Adipocyte (in vitro differentiated cells): ENCODE results near the gene CTDNEP1.
A peak's percentile ranks its signal among the peaks of the same experiment; 100 is the strongest.

Experiments
- DNase-seq: peaks from one replicate; pipeline ENCODE4 v3.0.0-alpha.2; 2015; ENCODE audit warnings: low read depth
- H3K27me3 ChIP-seq: replicated peaks from 2 replicates; pipeline ENCODE4 v1.7.0; 2013; ENCODE audit warnings: mild to moderate bottlenecking, low read length, moderate library complexity; ENCODE audit not compliant: control insufficient read depth, insufficient read depth
- H3K36me3 ChIP-seq: 2 replicates; pipeline ENCODE4 v1.7.0; 2013; ENCODE audit warnings: low read length, mild to moderate bottlenecking, moderate library complexity; ENCODE audit not compliant: control insufficient read depth, insufficient read depth, severe bottlenecking
- H3K4me1 ChIP-seq: 2 replicates; pipeline ENCODE4 v1.7.0; 2013; ENCODE audit warnings: mild to moderate bottlenecking, low read length, moderate library complexity; ENCODE audit not compliant: control insufficient read depth, insufficient read depth
- H3K4me3 ChIP-seq: 2 replicates; pipeline ENCODE4 v1.7.0; 2013; ENCODE audit warnings: mild to moderate bottlenecking, low read length, moderate library complexity
- H3K9ac ChIP-seq: 2 replicates; pipeline ENCODE4 v1.7.0; 2013; ENCODE audit warnings: mild to moderate bottlenecking, low read length, moderate library complexity
- H3K9me3 ChIP-seq: 2 replicates; pipeline ENCODE4 v1.7.0; 2013; ENCODE audit warnings: mild to moderate bottlenecking, low read length, moderate library complexity; ENCODE audit not compliant: control insufficient read depth

The CTDNEP1 gene

GRCh38 chr17:7222093-7222971 is 29.2 kb downstream of the CTDNEP1 start:
- H3K27me3 ChIP-seq: no peaks in the 10 kb centered on the region
- H3K36me3 ChIP-seq: peaks cover 56% of the 10 kb centered on the region
- DNase-seq: no peak
- peaks cover 54% of the 10 kb centered on the region for H3K4me1 ChIP-seq
- no peak overlapping the region for H3K4me3 ChIP-seq
- peak overlapping the region; percentile 98 for H3K9ac ChIP-seq
- no peaks in the 10 kb centered on the region for H3K9me3 ChIP-seq

GRCh38 chr17:7221278-7222092 is 30.0 kb downstream of the CTDNEP1 start:
- H3K9me3 ChIP-seq: no peaks in the 10 kb centered on the region
- H3K4me3 ChIP-seq: peak overlapping the region; percentile 92
- H3K9ac ChIP-seq: peak overlapping the region; percentile 98
- H3K4me1 ChIP-seq: peaks cover 58% of the 10 kb centered on the region
- no peak for DNase-seq
- no peaks in the 10 kb centered on the region for H3K27me3 ChIP-seq
- peaks cover 47% of the 10 kb centered on the region for H3K36me3 ChIP-seq

GRCh38 chr17:7220593-7221277 is 30.8 kb downstream of the CTDNEP1 start:
- peaks cover 65% of the 10 kb centered on the region for H3K4me1 ChIP-seq
- peak; percentile 68 for DNase-seq
- peaks cover 40% of the 10 kb centered on the region for H3K36me3 ChIP-seq
- H3K9me3 ChIP-seq: no peaks in the 10 kb centered on the region
- peak overlapping the region; percentile 98 for H3K9ac ChIP-seq
- H3K4me3 ChIP-seq: peak overlapping the region; percentile 92
- no peaks in the 10 kb centered on the region for H3K27me3 ChIP-seq

- peaks cover 70% of the 10 kb centered on the region for H3K4me1 ChIP-seq
- peak within 1 kb of the TSS; percentile 98 for H3K9ac ChIP-seq
- peaks cover 32% of the 10 kb centered on the region for H3K36me3 ChIP-seq
- peak; percentile 97 for DNase-seq
- H3K9me3 ChIP-seq: no peaks in the 10 kb centered on the region
- peak within 1 kb of the TSS; percentile 92 for H3K4me3 ChIP-seq
- H3K27me3 ChIP-seq: no peaks in the 10 kb centered on the region
These were observed 31.5 kb downstream of the CTDNEP1 start, which contains the start of the genes ACADVL and DLG4 for GRCh38 chr17:7219812-7220592. ACADVL (plus strand) TSS chr17:7219938; CDS start chr17:7219985, 47 bp downstream. DLG4 (minus strand) TSS chr17:7219836.

GRCh38 chr17:7219229-7219811 is 32.2 kb downstream of the CTDNEP1 start:
- Histone ChIP-seq H3K27me3 (no peaks in the 10 kb centered on the region), H3K36me3 (peaks cover 28% of the 10 kb centered on the region), H3K9ac (peak overlapping the region; percentile 98), H3K4me3 (peak overlapping the region; percentile 92), H3K9me3 (no peaks in the 10 kb centered on the region), H3K4me1 (peaks cover 71% of the 10 kb centered on the region)
- DNase-seq: no peak

- H3K4me1 ChIP-seq: peaks cover 70% of the 10 kb centered on the region
- peaks cover 22% of the 10 kb centered on the region for H3K36me3 ChIP-seq
- peak overlapping the region; percentile 98 for H3K9ac ChIP-seq
- no peak overlapping the region for H3K4me3 ChIP-seq
- DNase-seq: no peak
- no peaks in the 10 kb centered on the region for H3K9me3 ChIP-seq
- H3K27me3 ChIP-seq: no peaks in the 10 kb centered on the region
These were observed 32.8 kb downstream of the CTDNEP1 start for GRCh38 chr17:7218758-7219157.

- peaks cover 66% of the 10 kb centered on the region for H3K4me1 ChIP-seq
- peaks cover 16% of the 10 kb centered on the region for H3K36me3 ChIP-seq
- H3K4me3 ChIP-seq: peak overlapping the region; percentile 79
- H3K9me3 ChIP-seq: no peaks in the 10 kb centered on the region
- no peaks in the 10 kb centered on the region for H3K27me3 ChIP-seq
- no peak for DNase-seq
- peak overlapping the region; percentile 84 for H3K9ac ChIP-seq
These were observed 33.4 kb downstream of the CTDNEP1 start for GRCh38 chr17:7218166-7218565.

- H3K4me3 ChIP-seq: peak overlapping the region; percentile 79
- H3K9ac ChIP-seq: peak overlapping the region; percentile 84
- peaks cover 8% of the 10 kb centered on the region for H3K36me3 ChIP-seq
- DNase-seq: peak; percentile 83
- H3K9me3 ChIP-seq: no peaks in the 10 kb centered on the region
- no peaks in the 10 kb centered on the region for H3K27me3 ChIP-seq
- peaks cover 59% of the 10 kb centered on the region for H3K4me1 ChIP-seq
These were observed 34.2 kb downstream of the CTDNEP1 start for GRCh38 chr17:7217113-7217987.

- H3K27me3 ChIP-seq: no peaks in the 10 kb centered on the region
- DNase-seq: peak; percentile 13
- peaks cover 51% of the 10 kb centered on the region for H3K4me1 ChIP-seq
- H3K9me3 ChIP-seq: no peaks in the 10 kb centered on the region
- peak overlapping the region; percentile 78 for H3K9ac ChIP-seq
- H3K36me3 ChIP-seq: no peaks in the 10 kb centered on the region
- peak overlapping the region; percentile 72 for H3K4me3 ChIP-seq
These were observed 35.1 kb downstream of the CTDNEP1 start for GRCh38 chr17:7216242-7217112.
